Effector memory CD4-positive, alpha-beta T cell (primary cell): Measurements from ENCODE around the gene SLC4A5.

ENCODE experiments used
- DNase-seq, 3 donors: peaks; one replicate each; pipeline ENCODE4 v3.0.0-alpha.2; 2020
- H3K27ac ChIP-seq: 2 replicates; pipeline ENCODE4 v1.7.0; 2013; ENCODE audit warnings: mild to moderate bottlenecking, low read length, moderate library complexity; ENCODE audit not compliant: insufficient read depth, poor library complexity, severe bottlenecking
- H3K27me3 ChIP-seq: replicated peaks from 2 replicates; pipeline ENCODE4 v1.7.0; 2013; ENCODE audit warnings: mild to moderate bottlenecking, low read length; ENCODE audit not compliant: insufficient read depth, control insufficient read depth, poor library complexity, severe bottlenecking
- H3K36me3 ChIP-seq: 2 replicates; pipeline ENCODE4 v1.7.0; 2013; ENCODE audit warnings: mild to moderate bottlenecking, low read length, moderate library complexity; ENCODE audit not compliant: control insufficient read depth, insufficient read depth
- H3K4me1 ChIP-seq: 2 replicates; pipeline ENCODE4 v1.7.0; 2013; ENCODE audit warnings: low read length, mild to moderate bottlenecking; ENCODE audit not compliant: control insufficient read depth, insufficient read depth, poor library complexity, severe bottlenecking
- H3K4me3 ChIP-seq: 2 replicates; pipeline ENCODE4 v1.7.0; 2013; ENCODE audit warnings: low read length, low read depth, mild to moderate bottlenecking; ENCODE audit not compliant: insufficient read depth, poor library complexity, severe bottlenecking
- H3K9me3 ChIP-seq: 2 replicates; pipeline ENCODE4 v1.7.0; 2013; ENCODE audit warnings: mild to moderate bottlenecking, low read length, moderate library complexity; ENCODE audit not compliant: control insufficient read depth

The SLC4A5 gene

DNA sequence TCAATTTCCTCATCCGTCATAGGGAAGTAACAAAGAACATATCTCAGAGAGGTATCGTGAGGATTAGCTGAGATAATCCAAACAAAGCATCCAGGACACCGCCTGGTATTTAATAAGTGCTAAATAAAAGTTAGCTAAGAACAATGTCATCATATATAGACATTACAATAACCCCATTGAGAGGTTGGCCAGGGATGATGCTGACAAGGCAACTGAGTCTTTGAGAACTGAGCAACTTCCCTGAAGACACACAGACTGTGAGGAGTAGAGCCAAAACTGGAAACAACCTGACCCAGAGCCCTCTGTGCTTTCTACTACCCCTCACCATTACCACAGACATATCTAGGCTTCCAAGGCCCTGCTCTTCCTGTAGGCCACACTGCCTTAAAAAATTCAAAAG lies 38.5 kb upstream of the SLC4A5 start:
- H3K27ac ChIP-seq, result no peak overlapping the region
- DNase-seq, result no peak
- H3K9me3 ChIP-seq, result no peaks in the 10 kb centered on the region
- H3K4me1 ChIP-seq, result peaks cover 12% of the 10 kb centered on the region
- no peak overlapping the region for H3K4me3 ChIP-seq
- peaks cover 15% of the 10 kb centered on the region for H3K36me3 ChIP-seq
- H3K27me3 ChIP-seq, result no peaks in the 10 kb centered on the region

DNA sequence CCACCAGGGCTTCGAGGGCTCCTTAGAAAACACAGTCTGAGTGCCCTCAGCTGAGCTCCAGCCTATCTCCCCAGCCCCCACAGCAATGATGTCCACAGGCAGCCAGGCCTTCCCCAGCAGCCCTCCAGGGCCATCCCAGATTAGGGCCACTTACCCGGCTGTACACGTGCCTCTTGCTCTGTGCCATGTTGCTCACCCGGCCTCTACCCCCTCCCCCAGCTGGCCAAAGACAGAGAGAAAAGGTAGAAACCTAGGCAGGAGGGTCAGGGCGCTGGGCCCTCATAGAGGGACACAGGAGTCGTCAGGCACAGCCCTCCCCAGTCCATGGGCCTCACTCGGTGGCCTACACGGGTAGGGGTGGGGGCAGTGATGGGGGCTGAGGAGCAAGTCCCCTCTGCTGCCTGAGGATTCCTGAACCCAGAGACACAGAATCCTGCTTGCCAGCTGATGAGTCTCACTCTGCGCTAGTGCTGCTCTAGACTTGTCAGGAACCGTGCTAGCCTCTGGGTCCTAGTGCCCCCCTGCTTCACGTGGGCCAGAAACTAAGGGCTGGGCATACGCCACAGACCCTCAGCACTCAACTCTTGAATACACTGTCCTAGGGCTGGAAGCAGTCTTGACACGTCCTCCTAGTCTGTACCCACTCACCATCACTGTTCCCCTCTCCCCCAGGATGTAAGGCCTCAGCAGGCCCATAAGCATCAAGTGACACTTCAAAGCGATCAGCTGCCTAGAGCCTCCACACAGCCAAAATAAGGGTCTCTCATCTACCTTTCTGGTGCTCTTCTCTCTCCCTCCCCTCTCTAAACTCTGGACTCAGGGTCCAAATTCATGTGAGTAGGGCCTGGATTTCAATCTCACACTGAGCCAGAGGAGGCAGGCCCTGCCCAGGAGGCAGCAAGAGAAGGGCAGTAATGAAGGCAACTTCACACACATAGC lies 36.9 kb upstream of the SLC4A5 start, which contains the start of gene DCTN1:
Gene DCTN1 (minus strand): TSS at position 461 of the 939 bp plus-strand sequence. CDS start 274 bp downstream, at position 187.
- Histone ChIP-seq H3K27me3 (no peaks in the 10 kb centered on the region), H3K27ac (no peak within 1 kb of the TSS), H3K9me3 (no peaks in the 10 kb centered on the region), H3K4me1 (peaks cover 12% of the 10 kb centered on the region), H3K36me3 (peaks cover 12% of the 10 kb centered on the region), H3K4me3 (no peak within 1 kb of the TSS)
- DNase-seq, result no peak

DNA sequence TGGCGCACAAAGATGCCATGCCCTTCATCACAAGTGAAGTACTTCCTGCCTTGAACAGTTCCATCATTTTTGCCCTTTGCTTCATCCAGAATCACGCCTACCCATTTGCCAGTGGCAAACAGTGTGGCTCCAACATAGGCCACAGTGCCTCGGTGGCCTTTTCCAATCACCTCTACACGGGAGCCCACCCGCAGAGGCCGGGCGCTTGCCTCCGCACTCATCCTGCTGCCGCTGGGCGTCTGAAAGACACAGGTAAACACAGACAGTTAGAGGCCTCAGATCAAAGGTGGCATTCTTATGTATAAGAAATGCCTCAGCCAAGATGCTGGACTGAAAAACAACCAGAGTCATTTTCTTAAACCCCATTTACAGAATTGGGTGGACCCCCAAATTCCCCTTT lies 34.8 kb upstream of the SLC4A5 start:
- Histone ChIP-seq H3K27ac (no peak overlapping the region), H3K36me3 (peaks cover 12% of the 10 kb centered on the region), H3K9me3 (no peaks in the 10 kb centered on the region), H3K27me3 (no peaks in the 10 kb centered on the region), H3K4me3 (no peak overlapping the region), H3K4me1 (peaks cover 12% of the 10 kb centered on the region)
- no peak for DNase-seq

GRCh38 chr2:74375838-74376237 lies 32.6 kb upstream of the SLC4A5 start:
- Histone ChIP-seq H3K27ac (no peak overlapping the region), H3K36me3 (peaks cover 19% of the 10 kb centered on the region), H3K9me3 (no peaks in the 10 kb centered on the region), H3K4me1 (peaks cover 11% of the 10 kb centered on the region), H3K27me3 (no peaks in the 10 kb centered on the region), H3K4me3 (no peak overlapping the region)
- no peak for DNase-seq

GRCh38 chr2:74374509-74375205 lies 31.4 kb upstream of the SLC4A5 start:
- H3K27me3 ChIP-seq, result no peaks in the 10 kb centered on the region
- no peaks in the 10 kb centered on the region for H3K9me3 ChIP-seq
- no peaks in the 10 kb centered on the region for H3K4me1 ChIP-seq
- no peak for DNase-seq
- H3K4me3 ChIP-seq, result no peak overlapping the region
- H3K27ac ChIP-seq, result no peak overlapping the region
- H3K36me3 ChIP-seq, result peaks cover 31% of the 10 kb centered on the region

DNA sequence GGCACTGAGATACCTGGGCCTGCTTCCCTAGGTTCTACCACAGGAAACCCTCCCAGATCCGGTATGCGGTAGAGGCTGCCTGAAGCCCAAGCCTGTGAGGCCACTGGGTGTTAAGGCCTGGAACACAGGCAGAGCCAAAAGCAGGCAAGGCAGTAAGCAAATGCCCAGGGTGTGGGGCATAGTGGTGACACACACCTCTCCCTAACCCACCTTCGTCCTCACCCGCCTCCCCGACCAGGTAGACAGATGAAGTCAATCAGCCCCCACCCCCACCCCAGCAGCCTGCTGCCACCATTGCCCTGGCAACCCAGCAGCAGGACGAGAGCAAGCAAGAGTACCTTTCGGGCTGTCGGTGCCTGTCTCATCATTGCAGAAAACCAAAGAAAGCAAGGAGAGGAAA lies 30.8 kb upstream of the SLC4A5 start:
- Histone ChIP-seq H3K4me1 (no peaks in the 10 kb centered on the region), H3K9me3 (no peaks in the 10 kb centered on the region), H3K27me3 (no peaks in the 10 kb centered on the region), H3K4me3 (no peak overlapping the region), H3K36me3 (peaks cover 36% of the 10 kb centered on the region), H3K27ac (no peak overlapping the region)
- DNase-seq, result no peak

DNA sequence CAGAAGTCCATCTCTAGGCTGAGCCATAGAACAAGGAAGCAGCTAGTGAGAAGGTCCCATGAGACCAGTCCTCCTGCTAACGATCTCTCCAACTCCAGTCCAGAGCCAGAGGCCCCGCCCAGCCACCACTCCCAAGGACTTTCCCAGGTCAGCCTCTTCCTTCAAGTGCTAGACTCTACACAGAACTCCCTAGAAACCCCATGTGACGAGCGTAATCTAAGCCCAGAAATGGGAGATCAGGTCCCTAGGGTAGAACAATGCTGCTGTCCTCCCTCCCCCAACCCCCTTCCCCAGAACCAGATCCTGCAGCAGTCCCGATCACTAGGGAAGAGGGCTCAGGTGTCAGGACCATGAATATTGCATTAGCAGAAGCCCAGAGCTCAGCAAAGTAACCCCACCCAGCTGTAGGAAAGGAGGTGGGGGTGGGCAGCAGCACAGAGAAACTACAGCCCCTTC lies 30.0 kb upstream of the SLC4A5 start:
- no peaks in the 10 kb centered on the region for H3K27me3 ChIP-seq
- no peaks in the 10 kb centered on the region for H3K4me1 ChIP-seq
- no peak for DNase-seq
- H3K27ac ChIP-seq, result no peak overlapping the region
- H3K9me3 ChIP-seq, result no peaks in the 10 kb centered on the region
- H3K36me3 ChIP-seq, result peaks cover 43% of the 10 kb centered on the region
- no peak overlapping the region for H3K4me3 ChIP-seq

DNA sequence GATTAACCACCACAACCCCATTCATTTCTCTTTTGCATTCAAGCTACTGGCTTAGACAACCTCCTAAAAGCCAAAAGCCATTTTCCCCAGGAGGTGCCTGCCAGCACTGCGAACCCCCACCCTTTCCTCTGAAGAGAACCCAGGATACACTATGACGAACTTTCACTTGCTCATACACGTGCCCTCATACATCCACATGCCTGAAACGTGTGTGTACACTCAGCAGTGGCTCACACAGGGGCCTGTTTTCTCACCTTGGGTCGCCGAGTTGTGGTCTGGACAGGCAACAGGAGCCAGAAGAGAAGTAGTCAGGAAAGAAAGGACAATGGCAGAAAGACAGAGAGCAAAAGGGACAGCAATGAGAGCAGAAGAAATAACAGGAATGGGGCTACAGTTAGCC lies 29.5 kb upstream of the SLC4A5 start:
- Histone ChIP-seq H3K4me1 (no peaks in the 10 kb centered on the region), H3K27me3 (no peaks in the 10 kb centered on the region), H3K27ac (no peak overlapping the region), H3K9me3 (no peaks in the 10 kb centered on the region), H3K36me3 (peaks cover 44% of the 10 kb centered on the region), H3K4me3 (no peak overlapping the region)
- no peak for DNase-seq

DNA sequence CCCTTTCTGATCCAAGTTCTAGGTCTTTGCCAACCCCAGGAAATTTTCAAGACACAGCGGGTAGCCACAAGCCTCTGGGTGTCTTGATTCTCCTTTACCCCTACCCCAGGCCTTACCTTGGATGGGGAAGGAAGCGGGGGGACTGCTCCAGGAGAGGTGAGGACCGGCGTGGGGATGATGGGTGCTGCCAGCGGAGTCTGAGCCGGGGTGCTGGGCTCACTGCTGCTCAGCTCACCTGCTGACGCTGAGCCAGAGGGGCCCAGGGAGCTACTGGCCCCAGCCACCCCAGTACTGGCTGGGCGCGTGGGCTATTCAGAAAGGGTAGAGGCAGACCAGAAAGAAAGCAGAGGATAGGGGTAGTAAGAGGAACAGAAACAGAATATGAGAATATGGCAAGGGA lies 28.2 kb upstream of the SLC4A5 start:
- Histone ChIP-seq H3K36me3 (peaks cover 50% of the 10 kb centered on the region), H3K4me3 (no peak overlapping the region), H3K4me1 (no peaks in the 10 kb centered on the region), H3K9me3 (no peaks in the 10 kb centered on the region), H3K27me3 (no peaks in the 10 kb centered on the region), H3K27ac (no peak overlapping the region)
- DNase-seq, result no peak

DNA sequence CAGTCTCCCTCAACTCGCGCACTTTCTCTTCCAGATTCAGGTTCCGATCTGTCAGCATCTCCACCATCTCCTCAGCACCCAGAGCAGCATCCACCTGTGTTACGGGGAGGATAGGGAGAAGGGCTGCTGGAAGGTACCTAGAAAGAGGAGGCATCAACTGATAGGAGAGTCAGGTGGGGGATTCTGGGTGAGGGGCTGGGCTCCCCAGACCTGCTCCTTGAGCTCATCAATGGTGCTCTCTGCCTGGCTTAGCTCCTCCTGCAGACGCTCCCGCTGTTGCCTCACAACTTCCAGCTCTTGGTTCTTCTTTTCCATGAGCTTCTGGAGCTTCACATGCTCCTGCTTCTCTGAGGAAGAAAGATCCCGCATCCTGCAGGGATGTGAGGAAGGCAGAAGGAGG lies 26.8 kb upstream of the SLC4A5 start:
- DNase-seq, result no peak
- H3K9me3 ChIP-seq, result no peaks in the 10 kb centered on the region
- H3K4me3 ChIP-seq, result no peak overlapping the region
- H3K27ac ChIP-seq, result no peak overlapping the region
- peaks cover 64% of the 10 kb centered on the region for H3K36me3 ChIP-seq
- no peaks in the 10 kb centered on the region for H3K27me3 ChIP-seq
- no peaks in the 10 kb centered on the region for H3K4me1 ChIP-seq
